KMS-11 (cell line): ENCODE data around the gene CHAC2.

Experiments used
- H2AFZ ChIP-seq: fragments of 200-600 bp; sonication (generic); 2 replicates; pipeline ENCODE4 v1.6.1; 2016; ENCODE audit warnings: antibody characterized with exemption, mixed run types, low read depth
- H3K27ac ChIP-seq: fragments of 200-600 bp; sonication (generic); 2 replicates; pipeline ENCODE4 v1.6.1; 2016; ENCODE audit warnings: mild to moderate bottlenecking, mixed run types
- H3K27me3 ChIP-seq: fragments of 200-600 bp; sonication (generic); 2 replicates; pipeline ENCODE4 v1.6.1; 2017; ENCODE audit warnings: mild to moderate bottlenecking, low read depth, mixed run types, moderate library complexity; ENCODE audit not compliant: insufficient read depth
- H3K36me3 ChIP-seq: fragments of 200-600 bp; sonication (generic); 2 replicates; pipeline ENCODE4 v1.6.1; 2017; ENCODE audit warnings: mild to moderate bottlenecking, mixed run types; ENCODE audit not compliant: insufficient read depth
- H3K4me1 ChIP-seq: fragments of 200-600 bp; sonication (generic); 2 replicates; pipeline ENCODE4 v1.6.1; 2016; ENCODE audit warnings: mild to moderate bottlenecking, low read depth, mixed run types; ENCODE audit not compliant: poor library complexity, severe bottlenecking
- H3K4me2 ChIP-seq: fragments of 200-600 bp; sonication (generic); 2 replicates; pipeline ENCODE4 v1.7.0; 2016; ENCODE audit warnings: mild to moderate bottlenecking, mixed run types
- H3K4me3 ChIP-seq: fragments of 200-600 bp; sonication (generic); IDR thresholded peaks from 2 replicates; pipeline ENCODE4 v1.6.1; 2017; ENCODE audit warnings: low read depth, low read length, mixed read lengths; ENCODE audit not compliant: insufficient read depth
- H3K79me2 ChIP-seq: fragments of 200-600 bp; sonication (generic); 2 replicates; pipeline ENCODE4 v1.6.1; 2016; ENCODE audit warnings: low read depth, mixed run types; ENCODE audit not compliant: insufficient read depth
- H3K9ac ChIP-seq: fragments of 200-600 bp; sonication (generic); 2 replicates; pipeline ENCODE4 v1.6.1; 2016; ENCODE audit warnings: mild to moderate bottlenecking, mixed run types
- H4K20me1 ChIP-seq: fragments of 200-600 bp; sonication (generic); 2 replicates; pipeline ENCODE4 v1.6.1; 2016; ENCODE audit warnings: mild to moderate bottlenecking, mixed run types; ENCODE audit not compliant: insufficient read depth
- CTCF ChIP-seq: fragments of 200-600 bp; sonication (generic); conservative IDR thresholded peaks from 2 replicates; pipeline ENCODE4 v1.6.1; 2017; ENCODE audit warnings: low read depth, mild to moderate bottlenecking, antibody characterized with exemption, low read length, moderate library complexity, mixed read lengths

Gene CHAC2

GRCh38 chr2:53793261-53793660, 25.7 kb downstream of the CHAC2 start:
- Histone ChIP-seq H3K27me3 (no peaks in the 10 kb centered on the region), H3K9ac (no peak overlapping the region), H3K27ac (no peak overlapping the region), H3K79me2 (peaks cover 37% of the 10 kb centered on the region), H2AFZ (no peak overlapping the region), H4K20me1 (no peaks in the 10 kb centered on the region), H3K4me3 (no peak overlapping the region), H3K4me1 (peaks cover 15% of the 10 kb centered on the region), H3K36me3 (peaks cover 8% of the 10 kb centered on the region; the same call in 1 of the 2 replicates), H3K4me2 (no peak overlapping the region)
- no peak for TF ChIP-seq CTCF

GRCh38 chr2:53793821-53794220, 26.2 kb downstream of the CHAC2 start:
- Histone ChIP-seq H3K27ac (no peak overlapping the region), H3K79me2 (peaks cover 31% of the 10 kb centered on the region)
- TF ChIP-seq CTCF: no peak

GRCh38 chr2:53801547-53801946, 33.9 kb downstream of the CHAC2 start:
- H3K36me3 ChIP-seq: no peaks in the 10 kb centered on the region
- H3K4me1 ChIP-seq: no peaks in the 10 kb centered on the region
- no peak for TF ChIP-seq CTCF
- H3K79me2 ChIP-seq: no peaks in the 10 kb centered on the region
- no peak overlapping the region for H3K9ac ChIP-seq
- no peak overlapping the region for H3K27ac ChIP-seq
- no peaks in the 10 kb centered on the region for H4K20me1 ChIP-seq
- no peak overlapping the region for H3K4me2 ChIP-seq
- H3K4me3 ChIP-seq: no peak overlapping the region
- no peaks in the 10 kb centered on the region for H3K27me3 ChIP-seq
- H2AFZ ChIP-seq: no peak overlapping the region

More at GRCh38 chr2:53793821-53794220, 26.2 kb downstream of the CHAC2 start:
- peaks cover 9% of the 10 kb centered on the region for H3K4me1 ChIP-seq
- H3K4me2 ChIP-seq: no peak overlapping the region
- no peak overlapping the region for H3K4me3 ChIP-seq
- no peak overlapping the region for H3K9ac ChIP-seq
- H4K20me1 ChIP-seq: no peaks in the 10 kb centered on the region
- H3K27me3 ChIP-seq: no peaks in the 10 kb centered on the region
- H3K36me3 ChIP-seq: peaks cover 8% of the 10 kb centered on the region; the same call in 1 of the 2 replicates
- H2AFZ ChIP-seq: no peak overlapping the region

GRCh38 chr2:53802617-53803151, 35.1 kb downstream of the CHAC2 start:
- no peak for TF ChIP-seq CTCF
- H3K79me2 ChIP-seq: no peaks in the 10 kb centered on the region

More at GRCh38 chr2:53802617-53803151, 35.1 kb downstream of the CHAC2 start:
- no peaks in the 10 kb centered on the region for H3K4me1 ChIP-seq
- H3K36me3 ChIP-seq: no peaks in the 10 kb centered on the region
- no peak overlapping the region for H2AFZ ChIP-seq
- no peak overlapping the region for H3K9ac ChIP-seq
- H3K27ac ChIP-seq: no peak overlapping the region
- H3K4me2 ChIP-seq: no peak overlapping the region
- no peaks in the 10 kb centered on the region for H3K27me3 ChIP-seq
- no peaks in the 10 kb centered on the region for H4K20me1 ChIP-seq
- no peak overlapping the region for H3K4me3 ChIP-seq
